Measurements from ENCODE around the gene TICAM2.

Gene TICAM2

GRCh38 chr5:115605436-115605835 lies 3.2 kb upstream of the TICAM2 start:
- no peak for DNase-seq

DNA sequence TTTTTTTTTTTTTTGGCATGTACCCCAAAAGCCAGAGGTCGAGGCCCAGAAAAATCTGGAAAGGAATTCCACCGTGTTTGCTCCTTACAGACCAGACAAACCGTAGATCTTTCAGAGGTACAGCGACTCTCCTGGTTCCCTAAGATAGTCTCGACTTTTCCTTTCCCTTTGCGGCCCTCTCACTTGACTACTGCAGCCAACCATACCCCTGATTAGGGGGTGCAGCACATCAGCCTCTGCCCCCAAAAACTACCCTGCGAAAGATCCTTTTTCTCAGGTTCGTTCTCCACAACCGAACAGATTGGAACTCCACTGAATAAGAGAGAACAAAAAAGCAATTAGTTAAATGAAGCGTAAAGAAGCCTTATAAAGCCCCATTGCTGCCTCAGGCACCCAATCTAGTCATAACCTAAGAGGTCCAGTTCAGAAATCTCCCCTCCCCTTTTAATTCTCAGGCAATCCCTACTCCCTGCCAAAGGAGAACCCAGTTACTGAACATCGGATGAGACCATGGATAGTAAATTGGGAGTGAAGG lies 379 bp upstream of the TICAM2 start:
- DNase-seq = no peak

DNA sequence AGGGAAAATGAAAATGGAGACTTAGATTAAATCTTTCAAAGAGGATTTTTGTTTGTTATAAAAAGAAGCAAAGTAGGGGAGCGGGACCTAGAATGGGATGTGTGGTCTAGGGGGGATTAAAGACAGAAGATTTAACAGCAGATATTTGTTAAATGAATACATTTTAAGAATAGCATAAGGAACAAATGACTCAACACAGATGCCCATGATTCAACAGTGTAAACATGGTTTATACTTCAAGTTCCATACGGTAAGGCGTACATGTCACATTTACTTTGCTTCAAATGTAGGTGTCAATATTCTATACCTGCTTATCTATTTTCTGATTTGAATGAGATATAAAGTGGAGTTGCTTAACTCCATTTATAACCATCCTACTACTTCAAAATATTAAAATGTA lies 1.5 kb downstream of the TICAM2 start:
- no peak for DNase-seq

GRCh38 chr5:115599924-115600323 lies 2.4 kb downstream of the TICAM2 start:
- DNase-seq = no peak

DNA sequence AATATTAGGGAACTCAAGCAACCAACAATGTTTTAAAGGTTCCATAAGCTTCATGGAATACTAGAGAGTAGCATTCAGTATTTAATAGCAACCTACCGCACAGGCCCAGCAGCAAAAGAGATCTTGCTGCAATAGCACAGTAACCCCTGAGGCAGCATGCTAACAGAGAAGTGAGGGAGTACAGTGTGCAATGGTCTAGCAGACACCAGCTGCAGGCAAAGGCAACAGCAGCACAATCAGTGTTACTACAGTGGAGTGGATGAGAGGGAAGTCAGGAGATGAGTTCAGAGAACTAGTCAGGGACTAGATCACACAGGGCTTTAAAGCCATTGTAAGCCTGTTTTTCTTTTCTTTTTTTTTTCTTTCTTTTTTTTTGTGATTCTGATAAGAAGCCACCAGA lies 2.8 kb downstream of the TICAM2 start:
- DNase-seq = no peak

DNA sequence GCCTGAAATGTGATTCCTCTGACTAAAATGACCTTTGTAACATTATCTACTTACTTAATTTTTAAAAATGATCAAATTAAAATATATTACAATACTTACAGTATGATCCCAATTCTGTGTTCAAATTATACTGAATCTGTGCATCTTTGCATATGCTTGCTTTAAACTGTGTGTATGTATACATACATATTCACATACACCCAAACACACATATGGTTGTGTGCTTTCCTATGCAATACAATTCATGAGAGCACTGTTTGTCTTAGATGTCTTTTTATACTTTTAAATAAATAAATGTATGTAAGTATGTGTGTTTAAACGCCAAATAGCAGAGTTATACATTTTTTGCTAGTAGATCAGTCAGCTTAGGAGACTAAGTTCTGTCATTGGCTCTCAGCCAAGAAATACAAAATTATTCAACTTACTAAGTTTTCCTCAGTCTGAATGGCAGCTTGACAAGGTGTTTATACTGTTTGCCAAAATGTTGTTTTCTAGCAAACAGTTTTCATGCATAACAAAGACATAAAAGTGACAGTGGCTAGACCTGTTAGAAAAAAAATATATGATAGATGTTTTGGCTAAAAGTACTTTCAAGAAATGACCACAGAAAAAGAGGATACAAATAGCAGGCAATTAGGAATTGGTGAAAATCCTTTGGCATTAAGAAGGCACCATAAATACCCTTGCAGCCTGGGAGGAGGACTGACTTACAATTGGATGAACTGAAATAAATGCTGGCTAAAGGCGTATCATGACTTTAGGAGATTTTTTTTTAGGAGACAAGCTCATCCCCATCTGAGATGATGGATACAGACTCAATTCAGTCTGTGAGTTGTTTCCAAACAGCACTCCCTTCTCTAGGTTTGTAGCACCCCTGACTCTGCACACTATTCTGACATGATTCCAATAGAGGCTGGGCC lies 7.9 kb downstream of the TICAM2 start:
- no peak for DNase-seq

GRCh38 chr5:115589043-115589442 lies 13.2 kb downstream of the TICAM2 start:
- DNase-seq = no peak

DNA sequence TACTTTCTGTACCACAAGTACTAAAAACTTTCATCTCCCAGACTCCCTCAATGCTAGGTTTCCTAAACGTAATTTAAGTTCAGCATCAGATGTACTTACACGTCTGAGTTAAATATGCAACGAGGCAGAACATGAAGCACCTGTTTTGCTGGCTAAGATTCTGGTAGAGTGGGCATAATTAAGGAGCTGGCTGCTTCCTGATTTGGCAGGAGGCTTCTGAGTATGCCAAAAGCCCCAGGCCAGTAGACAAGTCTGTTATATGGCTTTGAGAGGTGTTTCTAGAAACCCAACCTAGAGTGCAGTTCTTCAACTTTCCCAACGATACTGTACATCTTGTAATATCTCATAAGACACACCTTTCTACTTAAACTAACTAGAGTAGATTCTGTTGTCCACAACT lies 13.6 kb downstream of the TICAM2 start:
- DNase-seq = no peak

- DNase-seq = no peak
Measured at GRCh38 chr5:115586525-115587146, 15.6 kb downstream of the TICAM2 start.

GRCh38 chr5:115585265-115585664 lies 17.0 kb downstream of the TICAM2 start:
- no peak for DNase-seq

DNA sequence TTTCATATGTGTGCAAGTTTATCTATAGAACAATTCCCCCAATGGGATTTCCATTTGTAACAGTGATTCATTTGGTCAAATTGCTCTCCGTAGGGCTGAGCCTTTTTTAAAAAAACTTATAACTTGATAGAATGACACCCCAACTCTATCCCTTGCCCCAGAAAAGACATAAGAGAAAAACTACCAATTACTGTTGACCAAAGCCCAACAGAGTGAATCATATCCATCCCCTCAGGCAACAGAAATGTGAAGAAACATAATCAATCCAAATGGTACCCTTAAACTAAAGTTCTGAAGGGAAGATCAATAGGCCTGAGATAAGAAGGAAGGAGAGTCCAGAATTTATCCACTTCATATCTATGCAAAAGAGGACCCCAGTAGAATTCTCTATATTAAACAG lies 17.8 kb downstream of the TICAM2 start:
- DNase-seq = no peak

DNA sequence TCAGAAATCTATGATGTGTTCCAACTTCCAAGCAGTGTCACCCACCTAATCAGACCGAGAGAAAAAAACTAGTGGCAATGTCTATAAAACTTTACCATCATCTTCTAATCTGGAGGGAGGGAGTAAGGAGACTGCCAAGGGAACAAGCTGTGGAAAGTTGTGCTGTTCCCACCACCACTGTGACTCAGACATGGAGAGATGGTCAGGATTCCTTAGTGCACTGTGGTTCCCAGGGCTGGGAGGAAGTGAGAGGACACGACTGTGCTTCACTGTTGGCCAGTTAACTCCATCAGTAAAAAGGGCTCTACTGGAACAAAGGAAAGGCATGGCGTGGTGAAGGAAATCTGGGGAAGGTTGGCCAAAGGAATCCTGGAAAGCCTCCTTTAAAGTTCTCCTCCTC lies 18.8 kb downstream of the TICAM2 start:
- no peak for DNase-seq

DNA sequence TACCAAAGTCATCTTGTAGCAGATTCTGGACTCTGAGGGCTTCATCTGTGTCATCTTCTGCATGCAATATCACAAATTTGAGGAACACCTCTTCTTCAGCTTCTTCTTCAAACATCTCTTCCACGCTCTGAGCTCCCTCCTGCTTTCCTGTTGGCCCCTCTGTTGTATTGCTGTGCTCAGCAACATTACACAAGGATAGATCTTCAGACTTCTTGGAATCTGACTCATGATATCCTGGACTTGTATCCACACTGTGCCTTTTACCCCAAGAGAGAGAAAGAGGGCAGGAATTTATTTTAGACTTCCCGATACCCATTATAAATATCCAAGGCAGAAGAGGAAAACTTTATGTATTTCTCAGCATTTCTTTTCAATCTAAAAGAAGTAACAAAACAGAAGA lies 21.3 kb downstream of the TICAM2 start:
- DNase-seq = no peak

DNA sequence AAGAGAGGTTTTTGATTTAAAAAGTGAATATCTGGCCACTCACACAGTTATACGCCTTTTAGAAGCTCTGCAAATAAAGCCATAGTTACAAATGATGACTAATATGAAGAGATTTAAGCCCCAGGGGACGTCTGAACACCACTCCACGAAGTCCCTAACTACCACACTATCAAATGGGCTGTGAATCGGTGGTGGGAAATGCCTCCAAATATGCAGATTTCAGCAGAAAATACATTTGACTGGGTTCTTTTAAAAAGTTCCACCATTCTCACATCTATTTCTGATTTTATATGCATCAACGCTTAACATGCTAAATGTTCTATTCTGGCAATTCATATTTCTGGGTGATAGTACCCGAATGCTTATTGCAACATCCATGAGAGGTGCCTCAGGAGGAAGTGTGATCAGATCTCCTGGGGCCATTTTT lies 22.5 kb downstream of the TICAM2 start:
- no peak for DNase-seq

DNA sequence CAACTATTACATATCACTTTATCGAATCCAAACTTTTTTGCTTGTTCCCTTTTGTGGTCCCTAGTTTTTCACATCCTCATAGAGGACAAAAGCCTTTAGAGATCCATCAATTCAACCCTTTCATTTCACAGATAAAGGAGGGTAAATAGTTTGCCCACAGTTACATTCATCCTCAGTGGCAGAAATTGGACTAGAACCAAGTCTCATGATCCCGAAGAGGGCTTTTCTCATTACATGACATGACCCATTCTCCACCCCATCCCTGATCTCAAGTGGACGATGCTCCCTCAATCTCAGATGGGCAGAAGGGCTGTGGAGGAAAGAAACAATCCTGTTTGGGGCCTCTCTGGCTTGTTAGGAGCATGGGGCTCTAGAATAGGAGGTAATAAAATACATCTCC lies 23.1 kb downstream of the TICAM2 start:
- DNase-seq = no peak

DNA sequence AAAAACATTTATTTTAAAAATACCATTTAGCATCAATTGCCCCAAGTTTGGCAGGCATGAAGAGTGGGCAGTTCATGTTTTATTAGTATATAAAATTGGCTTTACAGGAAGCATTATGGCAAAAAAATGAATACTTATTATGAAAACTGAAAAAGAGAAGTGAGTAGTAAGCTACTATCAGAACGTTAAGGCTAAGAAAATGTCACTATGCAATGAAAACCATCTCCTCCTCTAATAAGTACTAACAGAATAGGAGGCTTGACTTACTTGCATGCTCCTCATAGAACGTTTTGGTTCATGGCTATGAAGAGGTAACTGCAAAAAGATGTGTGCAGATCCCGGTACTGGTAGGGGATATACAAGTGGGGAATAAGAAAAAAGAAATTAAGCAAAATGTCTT lies 23.6 kb downstream of the TICAM2 start:
- DNase-seq = no peak

DNA sequence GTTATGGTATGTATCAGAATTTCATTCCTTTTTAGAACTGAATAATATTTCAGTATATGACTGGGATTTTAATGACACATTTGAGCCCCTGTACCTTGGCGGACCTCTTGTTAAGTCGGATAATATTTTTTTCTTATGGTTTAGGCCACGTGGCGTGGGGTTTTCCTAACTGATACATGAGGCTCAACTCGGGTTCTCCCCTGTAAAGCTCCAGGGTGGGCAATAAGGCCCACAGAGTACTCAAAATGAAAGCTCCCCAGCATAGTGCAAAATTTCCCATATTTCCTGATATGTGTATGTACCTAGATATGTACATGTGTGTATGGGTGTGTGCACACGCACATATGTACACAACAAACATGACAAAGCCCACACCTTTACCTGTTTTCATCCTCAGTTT lies 24.5 kb downstream of the TICAM2 start:
- no peak for DNase-seq

DNA sequence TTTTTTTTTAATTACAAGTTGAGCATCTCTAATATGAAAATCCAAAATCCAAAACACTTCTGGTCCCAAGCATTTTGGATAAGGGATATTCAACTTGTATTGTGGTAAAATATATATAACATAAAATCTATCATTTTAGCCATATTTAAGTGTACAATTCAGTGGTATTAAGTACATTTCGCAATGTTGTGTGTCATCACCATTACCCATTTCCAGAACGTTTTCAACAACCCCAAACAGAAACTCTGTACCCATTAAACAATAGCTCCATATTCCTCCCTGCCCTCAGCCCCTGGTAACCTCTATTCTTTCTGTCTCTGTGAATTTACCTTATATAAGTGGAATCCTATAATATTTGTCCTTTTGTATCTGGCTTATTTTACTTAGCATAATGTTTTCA lies 24.9 kb downstream of the TICAM2 start:
- DNase-seq = no peak

GRCh38 chr5:115575167-115576070 lies 26.9 kb downstream of the TICAM2 start:
- no peak for DNase-seq

- DNase-seq = no peak
Measured at GRCh38 chr5:115573133-115573532, 29.1 kb downstream of the TICAM2 start.

DNA sequence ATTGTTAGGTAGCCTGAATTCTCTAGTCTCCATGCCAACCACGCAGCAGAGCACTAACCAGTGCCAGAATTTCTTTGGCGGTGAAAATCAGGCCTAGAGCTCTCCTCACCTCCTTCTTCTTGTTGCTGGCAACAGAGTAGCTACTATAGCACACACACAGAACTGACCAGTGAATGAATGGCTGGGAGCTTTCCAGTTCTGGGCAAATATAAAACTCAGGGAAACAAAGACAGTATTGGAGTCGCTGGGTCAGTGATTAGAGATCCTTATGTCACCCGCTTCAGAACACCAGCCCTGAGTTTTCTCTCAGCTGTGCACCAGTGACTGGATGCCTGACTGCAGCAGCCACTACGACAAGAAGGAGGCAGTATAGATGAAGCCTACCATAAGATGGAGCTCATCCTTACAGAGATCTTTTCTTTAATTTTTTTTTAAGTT lies 30.8 kb downstream of the TICAM2 start:
- peak; percentile 79 to 83 for DNase-seq

DNA sequence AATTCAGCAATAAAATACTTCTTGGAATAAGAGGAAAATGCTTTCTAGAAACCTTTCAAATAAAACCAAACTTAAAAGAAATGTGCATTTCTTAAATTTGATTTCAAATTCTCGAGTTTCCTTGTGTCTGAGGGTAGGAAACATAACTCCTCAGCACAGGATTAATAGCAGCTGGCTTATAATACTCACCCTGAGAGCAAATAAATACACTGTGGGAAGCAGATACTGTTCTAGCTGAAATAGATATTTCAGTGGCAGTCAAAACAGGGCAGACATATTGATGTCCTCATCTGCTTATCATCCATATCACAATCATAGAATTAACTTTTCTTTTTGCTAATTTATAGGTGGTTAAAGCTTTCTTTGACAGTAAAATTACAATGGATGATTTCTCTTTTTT lies 33.6 kb downstream of the TICAM2 start:
- no peak for DNase-seq

DNA sequence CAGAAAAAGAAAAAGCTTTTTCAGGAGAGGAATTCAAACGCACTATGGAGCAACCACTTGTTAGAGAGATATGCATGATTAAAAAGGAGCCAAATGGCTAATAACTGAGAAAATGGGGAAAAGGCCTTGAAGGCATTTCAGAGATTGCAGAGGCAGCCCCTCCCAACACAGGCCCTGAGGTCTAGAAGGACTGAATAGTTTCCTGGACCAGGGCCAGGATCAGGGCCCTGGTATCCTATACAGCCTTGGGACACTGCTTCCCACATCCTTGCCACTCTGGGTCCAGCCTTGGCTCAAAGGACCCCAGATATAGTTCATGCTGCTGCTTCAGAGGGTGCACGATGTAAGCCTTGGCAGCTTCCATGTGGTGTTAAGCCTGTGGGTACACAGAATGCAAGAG lies 37.0 kb downstream of the TICAM2 start:
- no peak for DNase-seq
